HEK293T (cell line): ENCODE data around the gene CALML6.

Experiments
- ELF4 ChIP-seq: fragments of 450-650 bp; IDR thresholded peaks from 2 replicates; pipeline ENCODE4 v1.6.1; 2017; ENCODE audit warnings: antibody characterized with exemption
- FOXM1 ChIP-seq: fragments of 450-650 bp; IDR thresholded peaks from 2 replicates; pipeline ENCODE4 v1.6.1; 2017; ENCODE audit warnings: mild to moderate bottlenecking, borderline replicate concordance
- L3MBTL2 ChIP-seq: fragments of 450-650 bp; conservative IDR thresholded peaks from 2 replicates; pipeline ENCODE4 v1.6.1; 2016; ENCODE audit warnings: mild to moderate bottlenecking
- PKNOX1 ChIP-seq: fragments of 450-650 bp; IDR thresholded peaks from 2 replicates; pipeline ENCODE4 v1.6.1; 2016
- SP1 ChIP-seq: fragments of 450-650 bp; IDR thresholded peaks from 2 replicates; pipeline ENCODE4 v1.6.1; 2017
- SUZ12 ChIP-seq: fragments of 450-650 bp; IDR thresholded peaks from 2 replicates; pipeline ENCODE4 v1.6.1; 2016; ENCODE audit warnings: mild to moderate bottlenecking
- ZNF384 ChIP-seq: fragments of 450-650 bp; IDR thresholded peaks from 2 replicates; pipeline ENCODE4 v1.6.1; 2016

- TF ChIP-seq SUZ12 (no peak), FOXM1 (no peak), ELF4 (no peak), ZNF384 (no peak), L3MBTL2 (no peak), PKNOX1 (no peak), SP1 (no peak)
Observed at GRCh38 chr1:1938276-1938573, 23.2 kb downstream of the CALML6 start.
